HG03521 (cell line): ENCODE measurements around the gene SLC66A1.
"Not testable (repeated sequence)": the region's sequence is repeated elsewhere in the genome, so short reads cannot be mapped to it uniquely, and the experiment has no call there.

Source experiments
- ATAC-seq: cut with Tn5 transposase; IDR thresholded peaks from one replicate; pipeline ENCODE4 v1.9.1; 2021; ENCODE audit warnings: mild to moderate bottlenecking, moderate library complexity; ENCODE audit not compliant: unreplicated experiment

The SLC66A1 gene

GRCh38 chr1:19304081-19304480, 8.0 kb upstream of the SLC66A1 start:
- ATAC-seq: not testable (repeated sequence)

- ATAC-seq: no peak
These were observed 6.2 kb upstream of the SLC66A1 start for GRCh38 chr1:19305880-19306279.

GRCh38 chr1:19306941-19307340, 5.2 kb upstream of the SLC66A1 start:
- no peak for ATAC-seq

- no peak for ATAC-seq
These were observed 4.2 kb upstream of the SLC66A1 start for GRCh38 chr1:19307794-19308508.

GRCh38 chr1:19308509-19308907, 3.6 kb upstream of the SLC66A1 start:
- no peak for ATAC-seq

GRCh38 chr1:19309123-19309813, 2.9 kb upstream of the SLC66A1 start:
- ATAC-seq: no peak

GRCh38 chr1:19310061-19310460, 2.1 kb upstream of the SLC66A1 start:
- no peak for ATAC-seq

GRCh38 chr1:19310720-19311502, 1.2 kb upstream of the SLC66A1 start:
- no peak for ATAC-seq

GRCh38 chr1:19311503-19311930, 609 bp upstream of the SLC66A1 start:
- peak; percentile 4 for ATAC-seq

GRCh38 chr1:19312782-19313635, 883 bp downstream of the SLC66A1 start:
- ATAC-seq: peak; percentile 6

- ATAC-seq: no peak
These were observed 1.5 kb downstream of the SLC66A1 start for GRCh38 chr1:19313636-19313959.

- ATAC-seq: no peak
These were observed 2.1 kb downstream of the SLC66A1 start for GRCh38 chr1:19313961-19314882.

GRCh38 chr1:19315378-19316198, 3.5 kb downstream of the SLC66A1 start:
- ATAC-seq: no peak

GRCh38 chr1:19317126-19317910, 5.2 kb downstream of the SLC66A1 start:
- no peak for ATAC-seq

GRCh38 chr1:19319196-19319595, 7.1 kb downstream of the SLC66A1 start:
- no peak for ATAC-seq

GRCh38 chr1:19321071-19321470, 8.9 kb downstream of the SLC66A1 start:
- ATAC-seq: no peak

GRCh38 chr1:19322481-19322880, 10.4 kb downstream of the SLC66A1 start:
- ATAC-seq: no peak

GRCh38 chr1:19323987-19324664, 12.0 kb downstream of the SLC66A1 start:
- ATAC-seq: no peak
